HUES48 (cell line): Measurements from ENCODE around the gene ANO3.

Experiments used
- H3K27ac ChIP-seq: one replicate; pipeline ENCODE4 v1.7.0; 2013; ENCODE audit warnings: low read depth, low read length, inconsistent platforms
- H3K27me3 ChIP-seq: 2 replicates; pipeline ENCODE4 v1.6.1; 2013; ENCODE audit warnings: mild to moderate bottlenecking, low read length; ENCODE audit not compliant: control insufficient read depth, insufficient read depth
- H3K36me3 ChIP-seq: 2 replicates; pipeline ENCODE4 v1.6.1; 2013; ENCODE audit warnings: low read length; ENCODE audit not compliant: control insufficient read depth, insufficient read depth
- H3K4me1 ChIP-seq: 2 replicates; pipeline ENCODE4 v1.6.1; 2013; ENCODE audit warnings: mild to moderate bottlenecking, low read length; ENCODE audit not compliant: control insufficient read depth, insufficient read depth
- H3K4me3 ChIP-seq: 2 replicates; pipeline ENCODE4 v1.5.1; 2013; ENCODE audit warnings: mild to moderate bottlenecking, low read depth, low read length
- H3K9ac ChIP-seq: 2 replicates; pipeline ENCODE4 v1.6.1; 2013; ENCODE audit warnings: mild to moderate bottlenecking, low read depth, low read length, moderate library complexity
- H3K9me3 ChIP-seq: 2 replicates; pipeline ENCODE4 v1.6.1; 2013; ENCODE audit warnings: low read length; ENCODE audit not compliant: control insufficient read depth, insufficient read depth

The ANO3 gene

DNA sequence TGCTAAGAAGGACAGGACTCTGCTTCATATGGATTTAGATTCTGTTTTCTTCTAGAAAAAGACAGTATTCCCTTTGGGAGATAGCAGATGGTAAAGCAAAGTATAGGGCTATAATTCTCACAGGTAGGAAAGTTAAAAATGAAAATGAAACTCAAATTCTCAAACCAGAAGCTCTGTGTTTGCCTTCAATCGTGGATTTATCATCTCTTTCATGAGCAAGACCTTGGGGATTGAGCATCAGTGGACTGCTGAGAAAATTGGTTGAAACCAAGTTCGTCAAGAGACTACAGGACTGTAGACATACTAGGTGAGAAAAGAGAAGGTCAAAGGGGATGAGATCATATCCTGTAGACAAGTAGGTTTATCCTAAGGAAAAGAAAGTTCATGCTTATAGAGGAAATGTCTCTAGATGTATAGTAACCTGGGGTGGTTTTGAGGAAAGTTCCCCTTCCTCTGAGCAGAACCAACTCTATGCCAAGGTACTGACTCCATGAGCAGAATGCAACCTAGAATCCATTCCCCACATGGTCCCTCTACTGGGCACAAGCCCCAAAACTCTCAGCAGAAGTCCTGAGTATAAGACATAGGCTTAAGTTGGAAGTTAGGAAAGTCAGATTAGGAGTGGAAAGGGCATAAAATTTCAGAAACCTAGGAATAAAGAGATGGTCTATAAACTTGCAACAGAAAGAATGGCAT is 343.5 kb downstream of the ANO3 start:
- H3K27me3 ChIP-seq = no peaks in the 10 kb centered on the region

DNA sequence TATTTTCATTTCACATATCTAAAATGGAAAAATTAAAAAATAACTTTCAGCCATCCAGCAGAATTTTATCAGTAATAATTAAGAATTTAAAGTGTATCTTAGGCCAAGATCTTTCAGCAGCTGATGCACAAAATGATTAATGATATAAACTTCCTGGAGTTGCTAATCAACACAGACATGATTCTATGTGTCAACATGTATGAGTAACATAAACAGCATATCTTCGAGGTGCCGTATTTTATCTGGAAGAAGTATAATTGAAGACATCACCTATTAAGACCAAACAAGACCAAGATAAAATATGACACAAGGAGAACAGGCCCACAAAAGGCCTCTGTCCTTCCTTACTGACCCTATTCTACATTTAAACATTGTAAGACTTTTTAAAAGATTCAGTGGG is 344.7 kb downstream of the ANO3 start:
- Histone ChIP-seq H3K36me3 (no peaks in the 10 kb centered on the region), H3K9ac (no peak overlapping the region), H3K4me3 (no peak overlapping the region), H3K27ac (no peak overlapping the region), H3K4me1 (no peaks in the 10 kb centered on the region), H3K9me3 (no peaks in the 10 kb centered on the region), H3K27me3 (no peaks in the 10 kb centered on the region)

More for the DNA sequence above, 343.5 kb downstream of the ANO3 start:
- Histone ChIP-seq H3K9ac (no peak overlapping the region), H3K36me3 (no peaks in the 10 kb centered on the region), H3K9me3 (no peaks in the 10 kb centered on the region), H3K4me3 (no peak overlapping the region), H3K4me1 (no peaks in the 10 kb centered on the region), H3K27ac (no peak overlapping the region)

DNA sequence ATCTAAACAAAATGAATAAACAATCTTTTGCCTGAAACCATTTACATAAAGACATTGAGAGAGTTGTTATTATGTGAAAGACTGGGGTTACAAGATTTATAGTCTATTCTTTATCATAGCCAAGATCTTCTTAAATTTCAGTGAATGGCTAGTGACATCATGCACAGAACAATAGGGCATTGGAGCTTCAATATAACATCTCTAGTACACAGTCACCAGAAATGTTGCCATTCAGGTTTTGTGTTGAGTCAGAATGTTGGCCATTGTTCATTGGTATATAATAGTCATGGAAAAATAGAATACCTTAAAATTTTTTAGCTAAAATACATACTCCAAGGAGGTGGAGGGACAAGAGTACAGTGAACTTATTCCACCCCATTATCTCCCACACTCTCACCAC is 345.6 kb downstream of the ANO3 start:
- Histone ChIP-seq H3K4me3 (no peak overlapping the region), H3K27me3 (no peaks in the 10 kb centered on the region), H3K27ac (no peak overlapping the region), H3K9me3 (no peaks in the 10 kb centered on the region), H3K9ac (no peak overlapping the region), H3K4me1 (no peaks in the 10 kb centered on the region), H3K36me3 (no peaks in the 10 kb centered on the region)

DNA sequence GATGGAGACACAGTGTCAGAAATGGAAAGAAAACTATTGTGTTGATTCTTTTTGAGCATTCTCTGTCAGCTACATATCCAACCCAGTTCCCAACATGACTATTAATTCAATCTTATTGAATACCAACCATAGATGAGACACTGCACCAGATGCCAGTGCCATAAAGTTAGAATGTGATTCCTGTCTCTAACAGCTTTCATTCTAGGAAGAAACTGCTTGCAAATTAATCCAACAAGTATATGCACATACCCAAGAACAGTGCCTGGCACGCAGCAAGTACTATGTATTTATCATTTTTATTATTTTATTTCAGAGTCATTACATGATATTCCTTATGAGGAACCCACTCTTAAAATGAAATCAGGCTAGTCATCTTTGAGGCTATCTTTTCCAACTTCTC is 355.4 kb downstream of the ANO3 start:
- Histone ChIP-seq H3K4me1 (no peaks in the 10 kb centered on the region), H3K27ac (no peak overlapping the region), H3K4me3 (no peak overlapping the region), H3K27me3 (no peaks in the 10 kb centered on the region), H3K9ac (no peak overlapping the region), H3K36me3 (no peaks in the 10 kb centered on the region), H3K9me3 (no peaks in the 10 kb centered on the region)

- Histone ChIP-seq H3K4me1 (no peaks in the 10 kb centered on the region), H3K9ac (no peak overlapping the region), H3K27me3 (no peaks in the 10 kb centered on the region), H3K36me3 (no peaks in the 10 kb centered on the region), H3K27ac (no peak overlapping the region), H3K9me3 (no peaks in the 10 kb centered on the region), H3K4me3 (no peak overlapping the region)
Observed at GRCh38 chr11:26688701-26689100, 356.8 kb downstream of the ANO3 start.

DNA sequence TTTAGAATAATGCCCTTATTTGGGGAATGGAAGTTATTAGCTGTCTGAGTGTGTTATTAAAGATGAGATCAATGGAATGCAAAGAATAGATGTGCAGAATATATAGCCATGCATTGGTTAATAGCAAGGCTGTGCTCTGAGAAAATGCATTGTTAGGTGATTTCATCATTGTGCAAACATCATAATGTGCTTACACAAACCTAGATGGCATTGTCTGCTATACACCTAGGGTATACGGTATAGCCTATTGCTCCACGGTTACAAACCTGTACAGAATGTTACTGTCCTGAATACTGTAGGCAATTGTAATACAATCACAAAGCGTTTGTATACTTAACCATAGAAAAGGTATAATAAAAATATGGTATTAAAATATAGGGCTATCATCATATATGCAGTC is 364.4 kb downstream of the ANO3 start:
- no peaks in the 10 kb centered on the region for H3K9me3 ChIP-seq
- H3K27me3 ChIP-seq = no peaks in the 10 kb centered on the region
- no peak overlapping the region for H3K9ac ChIP-seq
- H3K36me3 ChIP-seq = no peaks in the 10 kb centered on the region
- no peak overlapping the region for H3K27ac ChIP-seq
- H3K4me3 ChIP-seq = no peak overlapping the region
- no peaks in the 10 kb centered on the region for H3K4me1 ChIP-seq

DNA sequence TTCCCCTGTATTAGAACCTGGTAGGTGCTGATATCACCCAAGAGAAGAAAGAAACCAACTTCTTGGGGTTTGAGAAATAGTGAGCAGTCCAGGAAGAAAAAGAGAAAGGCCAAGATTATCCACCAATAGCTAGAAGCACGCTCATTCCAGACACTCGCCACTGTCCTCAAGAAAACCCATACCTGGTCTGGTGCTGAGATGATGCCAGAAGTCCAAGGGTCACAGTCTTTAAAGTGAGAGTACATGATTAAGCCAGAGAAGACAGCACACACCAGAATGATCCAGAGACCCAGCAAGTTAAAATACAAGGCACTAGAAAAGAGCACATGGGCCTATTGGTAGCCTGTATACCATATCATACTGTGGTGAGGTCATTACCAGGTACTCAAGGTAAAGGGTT is 366.3 kb downstream of the ANO3 start:
- no peaks in the 10 kb centered on the region for H3K4me1 ChIP-seq
- no peaks in the 10 kb centered on the region for H3K27me3 ChIP-seq
- H3K4me3 ChIP-seq = no peak overlapping the region
- H3K9ac ChIP-seq = no peak overlapping the region
- no peak overlapping the region for H3K27ac ChIP-seq
- no peaks in the 10 kb centered on the region for H3K36me3 ChIP-seq
- no peaks in the 10 kb centered on the region for H3K9me3 ChIP-seq

DNA sequence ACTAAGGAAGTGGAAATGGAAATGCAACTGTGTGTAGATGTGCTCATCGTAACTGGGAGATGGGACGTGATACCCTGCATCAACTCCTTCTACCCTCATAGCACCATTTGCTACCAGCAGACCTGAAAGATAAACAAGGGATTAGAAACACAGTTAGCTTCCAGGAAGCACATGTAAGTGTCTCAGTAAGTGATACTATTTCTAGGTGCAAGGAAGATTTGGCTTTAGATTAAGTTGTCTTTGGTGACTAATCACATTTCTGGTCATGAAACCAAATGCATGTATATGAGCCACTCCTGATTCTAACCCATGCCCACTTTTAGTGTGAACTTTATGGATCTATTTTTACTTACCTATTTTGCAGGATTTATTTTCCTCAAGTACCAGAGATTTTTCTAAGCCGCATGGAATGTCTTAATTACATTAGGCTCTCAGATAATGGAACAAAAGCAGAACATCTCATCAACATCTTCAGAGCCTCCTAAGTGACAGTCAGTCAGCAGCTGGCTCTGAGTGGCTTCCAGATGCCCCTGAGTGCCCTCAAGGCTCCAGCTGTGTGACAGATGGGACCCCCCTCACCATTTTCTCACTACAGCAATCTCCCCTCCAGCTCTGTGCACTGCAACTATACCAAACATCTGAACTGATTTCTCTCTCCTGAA is 368.8 kb downstream of the ANO3 start:
- Histone ChIP-seq H3K4me1 (peaks cover 7% of the 10 kb centered on the region), H3K27ac (no peak overlapping the region), H3K9ac (no peak overlapping the region), H3K36me3 (no peaks in the 10 kb centered on the region), H3K27me3 (no peaks in the 10 kb centered on the region), H3K9me3 (no peaks in the 10 kb centered on the region), H3K4me3 (no peak overlapping the region)

GRCh38 chr11:26702406-26702805 is 370.5 kb downstream of the ANO3 start:
- Histone ChIP-seq H3K9me3 (no peaks in the 10 kb centered on the region), H3K27me3 (no peaks in the 10 kb centered on the region), H3K36me3 (no peaks in the 10 kb centered on the region), H3K4me1 (peaks cover 7% of the 10 kb centered on the region), H3K4me3 (no peak overlapping the region), H3K27ac (no peak overlapping the region), H3K9ac (no peak overlapping the region)

DNA sequence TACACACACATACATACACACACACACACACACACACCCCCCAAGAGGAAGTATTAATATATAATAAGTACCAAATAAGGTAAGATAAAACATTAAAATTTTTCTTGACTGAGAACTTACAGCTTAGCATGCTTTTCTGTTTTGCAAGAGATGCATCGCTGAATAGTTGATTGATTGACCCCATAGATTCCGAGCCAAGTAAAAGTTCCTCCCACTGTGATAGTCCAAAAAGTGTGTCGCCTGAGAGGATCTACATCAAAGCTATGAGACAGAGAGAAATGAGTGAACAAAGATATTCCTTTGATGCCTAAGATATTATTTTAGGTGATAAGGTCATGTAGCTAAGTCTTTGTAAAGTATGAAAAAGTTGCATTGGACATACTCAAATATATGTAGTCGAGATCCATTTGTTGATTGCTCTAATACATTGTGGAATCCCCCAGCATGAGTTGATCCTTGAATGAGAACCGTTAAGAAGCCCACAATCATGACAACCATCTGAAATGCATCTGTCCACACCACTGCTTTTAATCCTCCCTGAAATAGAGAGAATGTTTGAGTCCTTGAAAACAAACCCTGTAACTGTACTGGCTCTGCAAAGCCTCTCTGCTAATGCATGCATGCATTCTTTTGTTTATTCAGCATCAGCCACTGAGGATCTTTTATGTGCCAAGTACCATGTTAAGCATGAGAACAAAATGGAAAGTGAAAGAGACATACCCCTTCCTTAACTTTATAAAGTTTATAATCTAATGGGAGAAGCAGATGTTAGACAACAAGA is 371.7 kb downstream of the ANO3 start:
- Histone ChIP-seq H3K27me3 (no peaks in the 10 kb centered on the region), H3K4me1 (peaks cover 7% of the 10 kb centered on the region), H3K4me3 (no peak overlapping the region), H3K36me3 (no peaks in the 10 kb centered on the region), H3K27ac (no peak overlapping the region), H3K9me3 (no peaks in the 10 kb centered on the region), H3K9ac (no peak overlapping the region)

DNA sequence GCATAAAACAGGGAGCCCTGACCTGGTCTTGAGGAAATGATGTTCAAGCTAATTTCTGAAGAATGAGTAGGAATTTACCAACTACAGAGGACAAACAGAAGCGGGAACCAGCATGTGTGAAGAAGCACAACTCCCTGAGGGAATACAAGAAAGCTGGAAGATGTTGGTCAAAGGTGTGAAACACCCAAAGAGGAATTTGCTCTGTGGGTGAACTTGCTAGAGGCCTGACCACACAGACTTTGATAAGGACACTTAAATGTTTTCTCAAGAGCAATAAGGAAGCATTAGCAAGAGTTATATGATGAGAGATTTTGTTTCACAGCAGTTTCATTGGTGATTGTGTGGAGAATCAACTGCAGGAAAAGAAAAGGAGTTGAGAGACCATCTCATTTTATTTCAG is 372.3 kb downstream of the ANO3 start:
- no peak overlapping the region for H3K4me3 ChIP-seq
- no peaks in the 10 kb centered on the region for H3K36me3 ChIP-seq
- H3K9me3 ChIP-seq = no peaks in the 10 kb centered on the region
- no peaks in the 10 kb centered on the region for H3K27me3 ChIP-seq
- peaks cover 7% of the 10 kb centered on the region for H3K4me1 ChIP-seq
- H3K9ac ChIP-seq = no peak overlapping the region
- H3K27ac ChIP-seq = no peak overlapping the region
